IMR-90 (cell line): ENCODE data around the gene ULBP2.

Source experiments
- BHLHE40 ChIP-seq: fragments of 150-350 bp; IDR thresholded peaks from 2 replicates; pipeline ENCODE4 v1.6.1; 2016; ENCODE audit warnings: mild to moderate bottlenecking, low read depth, low read length
- CEBPB ChIP-seq: IDR thresholded peaks from 2 replicates; pipeline ENCODE4 v1.6.1; 2012; ENCODE audit warnings: low read depth, low read length, improper control_type of control experiment
- CTCF ChIP-seq: conservative IDR thresholded peaks from 2 replicates; pipeline ENCODE4 v1.5.1; 2012; ENCODE audit warnings: mild to moderate bottlenecking, low read depth, low read length, improper control_type of control experiment
- FOS ChIP-seq: fragments of 150-350 bp; IDR thresholded peaks from 2 replicates; pipeline ENCODE4 v1.6.1; 2016; ENCODE audit warnings: low read depth, low read length
- MAFK ChIP-seq: IDR thresholded peaks from 2 replicates; pipeline ENCODE4 v1.6.1; 2012; ENCODE audit warnings: low read depth, low read length, improper control_type of control experiment
- MAZ ChIP-seq: IDR thresholded peaks from 2 replicates; pipeline ENCODE4 v1.6.1; 2012; ENCODE audit warnings: low read depth, mild to moderate bottlenecking, low read length, improper control_type of control experiment, moderate library complexity, borderline replicate concordance
- NFE2L2 ChIP-seq: fragments of 150-350 bp; IDR thresholded peaks from 2 replicates; pipeline ENCODE4 v1.6.1; 2016; ENCODE audit warnings: low read depth, mild to moderate bottlenecking, low read length
- POLR2A ChIP-seq: IDR thresholded peaks from 2 replicates; pipeline ENCODE4 v1.6.1; 2012; ENCODE audit warnings: mild to moderate bottlenecking, low read depth, low read length
- RFX5 ChIP-seq: IDR thresholded peaks from 2 replicates; pipeline ENCODE4 v1.8.0; 2012; ENCODE audit warnings: low read depth, mild to moderate bottlenecking, low read length, moderate library complexity
- SMC3 ChIP-seq: fragments of 150-350 bp; IDR thresholded peaks from 2 replicates; pipeline ENCODE4 v1.6.1; 2016; ENCODE audit warnings: low read depth, mild to moderate bottlenecking, antibody characterized with exemption, low read length, moderate library complexity
- USF2 ChIP-seq: fragments of 150-350 bp; IDR thresholded peaks from 2 replicates; pipeline ENCODE4 v1.6.1; 2017; ENCODE audit warnings: mild to moderate bottlenecking, antibody characterized with exemption, low read length, low read depth

- TF ChIP-seq CTCF (no peak), CEBPB (no peak), POLR2A (no peak), MAZ (no peak), SMC3 (no peak), USF2 (no peak), FOS (no peak), MAFK (no peak), RFX5 (no peak), BHLHE40 (no peak), NFE2L2 (no peak)
These were observed 42.3 kb upstream of the ULBP2 start for GRCh38 chr6:149899486-149899885.
